GM10266 (cell line): ENCODE results near the gene CHST1.
A peak's percentile ranks its signal among the peaks of the same experiment; 100 is the strongest.

Source experiments
- DNase-seq: peaks from one replicate; pipeline ENCODE4 v3.0.0; 2012; ENCODE audit errors: extremely low spot score
- CTCF ChIP-seq: IDR thresholded peaks from 2 replicates; pipeline ENCODE4 v1.5.1; 2012; ENCODE audit warnings: mild to moderate bottlenecking, low read depth; ENCODE audit not compliant: control insufficient read depth, insufficient read depth; ENCODE audit errors: missing control alignments

Gene CHST1

GRCh38 chr11:45659031-45659817 is 6.2 kb downstream of the CHST1 start:
- TF ChIP-seq CTCF: no peak
- DNase-seq: no peak

GRCh38 chr11:45658292-45658991 is 7.0 kb downstream of the CHST1 start:
- no peak for TF ChIP-seq CTCF
- DNase-seq: peak; percentile 59

GRCh38 chr11:45657496-45658260 is 7.7 kb downstream of the CHST1 start:
- no peak for TF ChIP-seq CTCF

GRCh38 chr11:45655831-45656230 is 9.6 kb downstream of the CHST1 start:
- no peak for DNase-seq

More at GRCh38 chr11:45657496-45658260, 7.7 kb downstream of the CHST1 start:
- no peak for DNase-seq

GRCh38 chr11:45655347-45655756 is 10.1 kb downstream of the CHST1 start:
- DNase-seq: peak; percentile 81
- peak; percentile 93 for TF ChIP-seq CTCF

More at GRCh38 chr11:45655831-45656230, 9.6 kb downstream of the CHST1 start:
- TF ChIP-seq CTCF: no peak

- TF ChIP-seq CTCF: no peak
These were observed 10.5 kb downstream of the CHST1 start for GRCh38 chr11:45655012-45655283.

More at GRCh38 chr11:45655012-45655283, 10.5 kb downstream of the CHST1 start:
- no peak for DNase-seq
